GM19372 (cell line): ENCODE measurements around the gene CTBP1.

Experiments used
- ATAC-seq: cut with Tn5 transposase; IDR thresholded peaks from one replicate; pipeline ENCODE4 v1.9.1; 2021; ENCODE audit warnings: mild to moderate bottlenecking, low read depth, moderate library complexity; ENCODE audit not compliant: unreplicated experiment

Gene CTBP1

GRCh38 chr4:1166509-1167243 lies 82.3 kb downstream of the CTBP1 start:
- no peak for ATAC-seq

- ATAC-seq, result no peak
Observed at GRCh38 chr4:1164956-1165545, 83.9 kb downstream of the CTBP1 start.

GRCh38 chr4:1164444-1164843 lies 84.5 kb downstream of the CTBP1 start:
- no peak for ATAC-seq

GRCh38 chr4:1164040-1164439 lies 84.9 kb downstream of the CTBP1 start:
- ATAC-seq, result no peak
